NCI-H2081 treated with DMSO at 0.1 percent for 48 hours (cell line): ENCODE data around the gene NPAS3.

Source experiments
- DNase-seq: peaks from one replicate; lab custom pipeline; 2025; lab: John Stamatoyannopoulos, UW

Gene NPAS3

DNA sequence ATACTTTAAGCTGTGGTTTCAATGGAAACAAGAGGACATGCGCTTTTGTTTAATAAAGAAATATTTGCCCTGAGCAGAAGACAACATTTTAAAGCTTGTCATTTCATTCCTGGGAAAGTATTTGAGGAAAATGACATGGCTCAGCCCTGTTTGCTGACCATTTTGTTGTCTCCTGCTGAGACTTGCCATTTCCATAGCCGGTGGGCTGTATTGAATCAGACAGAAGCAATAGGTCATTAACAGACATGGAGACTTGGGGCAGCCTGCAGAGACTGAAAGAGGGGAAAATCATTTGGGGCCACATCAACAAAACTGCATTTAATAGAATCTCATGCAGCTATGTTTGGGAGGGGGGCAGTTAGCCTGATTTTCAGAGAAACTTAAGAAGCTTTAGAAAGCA is 443.0 kb downstream of the NPAS3 start:
- no peak for DNase-seq

DNA sequence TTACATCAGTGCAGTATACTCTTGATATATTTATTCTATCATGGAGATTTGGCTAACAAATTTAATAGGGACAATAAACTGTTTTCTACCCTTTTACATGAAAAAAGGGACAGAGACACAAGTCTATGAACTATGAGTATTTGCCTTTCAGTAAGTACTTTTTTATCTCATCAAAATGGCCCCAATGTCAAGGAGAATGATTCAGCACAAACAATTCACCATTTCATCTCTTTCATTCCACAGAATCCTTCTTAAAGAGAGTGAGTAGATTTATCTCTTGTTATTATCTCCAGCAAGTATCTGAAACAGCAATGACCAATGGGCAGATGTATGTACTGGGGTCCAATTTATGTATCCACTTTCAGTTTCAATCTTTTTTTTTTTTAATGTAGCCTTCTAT is 447.5 kb downstream of the NPAS3 start:
- no peak for DNase-seq

DNA sequence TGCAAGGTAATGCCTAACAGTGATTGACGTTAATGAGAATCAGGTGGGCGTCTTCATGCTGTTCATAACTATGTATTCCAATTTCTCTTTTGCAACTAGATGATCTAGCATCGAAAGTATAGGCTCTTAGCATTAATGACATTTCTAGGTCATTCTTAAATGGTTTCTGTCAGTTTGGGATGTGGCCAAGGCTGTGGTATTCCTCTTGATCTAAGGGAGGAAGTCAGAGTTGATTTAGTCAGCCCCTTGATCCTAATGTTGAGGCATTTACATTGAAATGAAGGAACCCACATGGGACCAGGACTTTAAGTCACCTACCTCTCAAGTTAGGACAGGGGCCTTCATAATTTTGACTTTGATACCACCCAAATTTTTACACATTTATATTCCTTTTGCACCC is 448.1 kb downstream of the NPAS3 start:
- no peak for DNase-seq

DNA sequence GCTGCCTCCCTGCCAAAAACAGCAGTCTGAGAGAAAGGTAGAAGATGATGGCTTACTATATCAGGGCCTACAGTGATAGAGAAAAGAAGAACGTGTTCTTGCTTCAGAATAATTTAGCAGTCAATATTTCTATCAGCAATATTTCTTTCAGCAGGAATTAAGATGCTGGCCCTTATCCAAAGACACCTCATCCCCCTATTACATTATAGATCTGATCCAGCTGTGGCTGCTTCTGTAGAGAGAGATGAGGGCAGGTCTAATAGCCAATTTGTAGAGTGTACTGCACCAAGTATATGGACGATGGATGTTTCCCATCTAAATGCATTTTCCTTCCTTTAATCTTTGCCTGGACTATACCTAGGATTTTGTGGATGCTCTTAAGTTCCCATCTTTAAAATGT is 451.7 kb downstream of the NPAS3 start:
- no peak for DNase-seq

DNA sequence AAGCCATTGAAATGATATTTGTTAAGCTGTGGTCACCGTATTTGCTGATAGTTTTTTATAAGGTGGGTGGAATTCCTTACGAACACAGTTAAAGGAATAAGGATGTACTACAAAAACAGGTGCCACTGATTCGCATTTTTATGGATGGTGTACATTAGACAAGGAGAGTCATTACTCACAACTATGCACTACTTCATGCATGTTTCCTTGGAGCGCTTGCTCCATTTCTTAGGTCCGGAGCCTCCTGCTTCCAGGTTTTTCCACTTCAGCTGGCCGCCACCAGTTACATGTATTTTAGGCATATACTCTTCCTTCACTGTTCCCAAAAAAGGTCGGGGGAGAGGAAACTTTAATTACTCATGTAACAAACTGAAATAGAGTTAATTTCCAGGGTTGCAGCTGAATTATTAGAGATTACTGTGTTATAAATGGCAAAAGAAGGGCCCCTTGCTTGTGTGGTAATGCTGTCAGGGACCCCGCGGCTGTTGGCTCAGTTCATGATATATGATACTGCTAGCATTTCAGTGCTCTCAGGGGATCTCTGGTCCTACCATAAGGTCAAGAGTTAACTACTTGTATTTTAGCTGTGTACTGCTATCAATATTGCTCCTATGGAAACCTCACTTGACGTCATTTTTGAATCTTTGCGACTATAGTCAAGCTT is 454.7 kb downstream of the NPAS3 start:
- peak; percentile 7 for DNase-seq

DNA sequence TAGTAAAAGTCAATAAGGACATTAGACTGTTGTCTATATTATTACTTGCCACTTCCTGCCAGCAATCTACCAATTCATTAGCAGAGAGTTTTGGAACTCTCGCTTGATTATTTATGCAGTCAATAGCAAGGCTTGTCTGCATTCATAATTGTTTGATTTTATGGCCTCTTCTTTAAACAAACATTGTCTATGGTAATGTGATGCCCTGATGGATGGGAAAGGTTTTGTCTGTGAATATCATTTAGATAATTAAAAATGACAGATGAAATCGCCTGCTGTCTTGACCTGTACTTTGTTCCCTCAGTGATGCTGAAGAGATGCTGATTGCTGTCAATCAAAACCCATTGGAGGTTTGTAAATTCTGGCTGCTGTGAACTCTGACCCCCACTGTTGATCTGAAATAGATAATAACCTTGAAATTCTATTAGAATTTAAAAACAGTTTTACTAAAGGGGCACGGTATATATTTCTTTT is 455.3 kb downstream of the NPAS3 start:
- no peak for DNase-seq

DNA sequence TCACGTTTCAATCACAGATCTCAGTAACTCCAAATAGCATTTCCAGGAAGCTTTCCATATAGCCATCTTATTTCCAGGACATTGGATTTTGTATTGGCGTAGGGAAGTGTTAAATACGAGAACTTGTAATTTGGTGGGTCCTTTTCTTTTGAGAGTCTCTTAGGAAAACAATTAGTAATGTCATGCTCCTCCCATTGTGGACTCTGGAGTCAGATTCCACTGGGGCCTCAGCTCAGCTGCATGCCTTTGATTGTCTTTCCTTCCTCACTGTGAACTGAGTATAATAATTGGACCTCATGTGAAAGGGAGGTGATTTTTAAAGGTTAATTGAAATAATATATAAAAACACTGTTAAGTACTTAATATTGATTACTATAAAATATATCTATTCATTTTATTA is 462.6 kb downstream of the NPAS3 start:
- DNase-seq, result no peak

DNA sequence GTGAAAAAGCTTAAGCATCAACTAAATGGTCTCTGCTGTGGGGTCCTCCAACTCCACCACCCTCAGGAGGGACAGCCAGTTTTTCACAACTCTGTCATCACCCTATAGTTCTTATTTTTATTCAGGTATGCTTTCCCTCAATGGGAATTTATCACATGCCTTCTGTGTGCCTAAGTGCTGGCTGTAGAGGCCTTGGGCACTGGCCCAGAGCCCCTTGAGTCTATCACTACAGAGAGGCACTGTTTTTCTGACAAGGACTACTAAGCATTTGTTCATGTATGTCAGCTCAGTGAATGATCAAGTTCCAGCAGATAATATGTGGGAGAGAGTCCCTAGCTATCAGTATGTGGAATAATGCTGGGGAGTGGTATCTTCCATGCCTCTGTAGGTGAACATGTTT is 463.9 kb downstream of the NPAS3 start:
- no peak for DNase-seq

DNA sequence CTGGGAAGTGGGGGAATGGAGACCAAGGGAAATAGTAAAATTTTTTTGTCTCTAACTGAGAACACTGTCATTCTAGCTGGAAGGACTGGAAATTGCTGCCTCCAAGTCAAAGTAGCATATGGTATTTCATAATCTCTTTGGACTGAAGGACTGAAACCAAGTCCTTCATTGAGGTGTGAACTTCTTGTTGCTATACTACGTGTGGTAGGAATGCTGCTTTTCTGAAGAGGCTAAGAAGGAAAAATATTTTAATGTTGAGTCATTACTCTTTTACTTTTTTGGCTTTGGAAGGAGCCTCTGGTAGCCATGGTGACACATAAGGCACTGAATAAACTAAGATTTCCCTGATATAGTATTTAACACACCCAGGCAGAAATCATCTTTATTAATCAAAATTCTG is 465.4 kb downstream of the NPAS3 start:
- no peak for DNase-seq

DNA sequence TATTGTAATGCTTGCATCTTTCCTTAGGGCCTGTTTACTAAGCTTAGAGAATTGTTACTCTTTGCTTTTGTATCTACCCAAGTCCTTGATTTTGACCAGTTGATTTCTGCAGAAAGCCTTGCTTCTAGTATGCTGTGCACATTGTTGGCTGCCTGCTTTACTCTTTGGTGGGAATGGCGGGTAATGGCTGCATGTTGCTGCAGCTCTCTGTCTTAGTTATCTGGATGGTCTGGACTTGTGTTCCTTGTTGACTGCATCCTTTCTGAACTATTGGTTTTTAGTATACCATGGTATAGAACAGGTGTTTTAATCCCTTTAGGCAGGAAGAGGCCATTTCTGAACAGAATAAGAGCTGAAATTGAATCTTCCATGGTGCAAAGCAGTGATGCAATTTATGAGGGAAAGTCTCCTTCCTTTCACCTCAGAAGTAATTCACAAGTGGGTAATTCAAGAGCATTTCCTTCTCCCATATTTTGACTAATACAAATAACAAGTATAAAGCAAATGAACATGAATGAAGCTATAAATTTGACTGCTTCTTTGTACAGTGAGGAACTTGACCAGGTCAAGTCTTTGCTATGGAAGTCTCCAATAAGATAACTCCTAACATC is 466.4 kb downstream of the NPAS3 start:
- DNase-seq, result no peak

DNA sequence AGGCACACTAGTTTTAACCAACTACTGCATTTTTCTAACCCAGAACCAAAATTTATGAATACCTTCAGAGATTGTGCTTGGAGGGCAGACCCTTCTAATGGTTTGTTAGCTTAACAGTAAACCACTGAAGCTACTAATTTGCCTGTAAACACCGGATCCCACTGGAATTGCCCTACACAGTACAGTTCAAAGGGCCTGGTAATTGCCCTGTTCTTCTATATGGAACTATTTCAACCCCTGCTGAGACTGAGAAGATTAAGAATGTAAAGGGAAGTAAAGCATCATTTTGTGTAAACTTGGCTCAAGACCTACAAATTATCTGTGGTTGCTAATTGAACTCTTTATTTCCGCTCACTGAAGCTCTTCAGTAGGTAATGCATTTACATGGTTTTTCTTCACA is 468.1 kb downstream of the NPAS3 start:
- DNase-seq, result peak; percentile 21

DNA sequence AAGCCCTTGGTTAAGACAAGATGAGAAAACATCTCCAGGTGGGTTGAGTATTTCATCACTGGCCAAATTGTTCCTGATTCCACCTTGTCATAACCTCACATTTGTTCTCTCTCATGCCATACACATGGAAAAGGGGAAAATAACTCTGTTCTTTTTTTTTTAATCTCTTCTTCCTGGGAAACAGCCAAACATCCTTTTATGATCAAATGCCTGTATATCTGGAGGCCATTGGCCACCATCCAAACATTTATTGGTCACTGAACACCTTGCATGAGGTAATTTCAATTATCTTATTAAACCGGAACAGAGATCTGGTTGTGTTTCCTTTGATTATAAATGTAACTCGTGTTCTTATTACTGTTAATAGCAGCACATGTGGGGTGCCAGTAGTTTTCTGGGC is 469.6 kb downstream of the NPAS3 start:
- DNase-seq, result no peak

DNA sequence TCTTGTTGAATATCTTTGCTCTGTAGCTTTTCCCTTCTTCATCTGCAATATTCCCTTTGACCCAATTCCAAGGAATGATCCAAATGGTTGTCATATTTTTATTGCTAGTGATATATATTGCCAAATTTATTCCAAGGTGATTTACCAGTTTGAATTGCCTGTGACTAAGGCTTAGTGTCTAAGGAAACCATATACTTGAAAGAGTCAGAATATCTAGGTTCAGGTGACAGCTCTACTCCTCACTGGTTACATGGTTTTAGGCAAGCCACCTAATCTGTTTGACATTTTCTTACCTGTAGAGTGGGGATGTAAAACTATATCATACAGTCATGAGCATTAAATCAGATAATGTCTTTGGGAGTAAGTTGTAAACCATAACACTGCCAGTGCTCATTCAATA is 473.8 kb downstream of the NPAS3 start:
- no peak for DNase-seq

DNA sequence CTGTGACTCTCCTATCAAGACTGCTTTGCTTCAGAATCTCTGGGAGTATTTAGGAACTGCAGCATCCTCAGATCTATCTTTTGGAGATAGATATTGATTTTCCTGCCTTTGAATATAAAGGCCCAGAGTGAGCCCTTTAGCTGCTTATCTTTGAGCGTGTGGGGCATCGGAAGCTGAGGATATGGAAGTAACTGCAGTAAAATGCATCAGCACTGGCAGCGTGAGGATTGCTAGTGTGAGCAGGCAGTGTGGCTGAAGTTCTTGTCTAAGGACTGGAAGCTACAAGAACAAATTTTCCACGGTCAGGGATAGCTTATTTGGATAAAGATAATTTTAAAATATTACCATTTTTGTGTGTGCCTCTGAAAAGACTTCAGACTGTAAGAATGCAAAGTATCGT is 474.7 kb downstream of the NPAS3 start:
- no peak for DNase-seq

DNA sequence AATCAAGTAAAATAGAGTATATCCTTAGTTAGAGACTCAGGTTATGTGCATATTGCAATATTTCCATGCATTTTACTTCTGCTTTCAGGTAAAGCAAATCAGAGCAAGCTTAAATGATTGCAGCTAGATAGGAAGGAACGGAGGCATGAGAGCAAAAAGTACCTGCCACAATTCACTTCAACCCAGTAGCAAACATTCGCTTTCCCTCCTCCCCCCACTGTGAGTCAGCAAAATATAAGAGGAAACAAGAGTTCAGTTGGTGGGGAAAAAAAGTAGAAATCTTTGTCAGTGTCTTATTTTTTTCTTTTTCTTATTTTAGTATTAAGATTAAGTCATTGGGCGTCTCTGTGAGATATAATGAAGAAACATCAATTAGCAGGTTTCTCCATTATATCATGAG is 475.4 kb downstream of the NPAS3 start:
- DNase-seq, result no peak

DNA sequence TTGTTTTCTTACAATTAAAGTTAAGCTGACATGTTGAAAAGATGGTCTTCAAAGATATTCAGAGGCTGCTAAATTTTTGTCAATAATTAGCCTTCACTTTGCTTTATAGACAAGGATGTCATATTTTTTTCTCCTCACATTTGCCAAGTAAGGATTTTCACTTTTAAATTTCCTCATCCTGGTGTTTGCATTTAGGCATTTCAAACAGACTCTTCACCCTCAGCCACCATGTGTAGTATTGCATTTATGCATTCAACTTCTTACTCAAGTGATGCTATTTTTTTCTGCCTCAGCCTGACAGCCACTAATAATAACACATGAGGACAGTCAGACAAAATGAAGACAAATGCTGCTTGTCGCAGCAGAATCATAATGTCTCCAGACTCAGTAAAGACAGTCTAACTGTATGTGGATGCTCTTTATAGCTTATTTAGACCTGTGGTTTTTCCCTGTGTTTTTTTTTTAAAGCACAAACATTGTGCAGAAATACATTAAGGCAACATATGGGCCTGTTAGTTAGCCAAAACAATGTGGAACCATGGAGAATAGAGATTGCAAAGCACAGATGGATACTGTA is 481.5 kb downstream of the NPAS3 start:
- DNase-seq, result no peak

DNA sequence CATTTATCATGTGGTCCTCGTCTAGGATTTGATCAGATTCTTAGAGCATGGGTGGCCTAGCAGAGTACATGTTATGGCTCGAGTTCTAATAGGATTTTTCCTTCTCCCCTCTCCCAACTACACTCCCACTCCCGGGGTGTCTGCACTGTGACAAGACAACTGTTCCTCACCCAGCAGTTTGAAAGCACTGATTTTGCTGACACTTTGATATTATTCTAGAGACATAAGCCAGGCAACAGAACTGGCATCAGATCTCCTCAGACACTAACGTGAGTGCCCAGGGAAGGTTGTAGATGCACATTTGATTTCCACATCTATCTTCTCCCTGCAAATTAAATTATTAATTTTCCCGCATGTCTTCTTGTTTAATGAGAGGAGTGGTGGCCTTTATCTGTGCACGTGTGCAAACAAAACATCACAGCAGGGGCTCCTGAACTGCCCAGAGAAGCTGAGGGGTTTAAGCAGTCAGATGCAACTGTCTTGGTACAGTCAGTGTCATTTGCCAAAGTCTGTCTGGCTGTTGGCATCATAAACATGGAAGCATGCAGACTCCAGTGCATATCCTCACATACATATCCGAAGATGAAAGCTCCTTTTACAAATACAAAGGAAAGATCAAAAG is 491.8 kb downstream of the NPAS3 start:
- DNase-seq, result no peak

DNA sequence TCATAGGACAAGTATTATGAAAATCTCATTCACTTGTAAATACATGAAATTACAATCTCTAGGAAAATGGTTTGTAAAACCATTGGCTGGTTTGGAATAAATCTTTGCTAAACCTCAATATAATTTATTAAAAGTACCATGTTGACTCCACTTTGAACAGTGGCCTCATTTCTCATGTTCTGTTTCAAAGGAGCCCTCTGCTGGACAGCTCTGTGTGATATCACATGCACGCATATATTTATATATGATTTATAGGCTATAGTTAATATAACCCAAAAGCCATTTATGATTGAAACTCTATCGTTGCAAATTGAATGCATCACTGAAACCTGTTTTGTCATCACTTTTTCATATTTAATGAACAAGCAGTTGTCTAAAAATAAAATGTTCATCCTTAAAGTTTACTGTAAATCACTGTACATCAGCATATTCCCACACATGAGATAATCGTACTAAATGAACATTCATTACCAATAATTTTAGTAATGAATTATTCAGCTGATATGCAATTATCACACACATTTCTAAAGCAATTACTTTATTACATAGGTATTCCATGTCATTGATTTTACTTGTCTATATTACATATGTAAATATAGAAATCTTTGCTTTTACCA is 493.8 kb downstream of the NPAS3 start:
- DNase-seq, result peak; percentile 15

DNA sequence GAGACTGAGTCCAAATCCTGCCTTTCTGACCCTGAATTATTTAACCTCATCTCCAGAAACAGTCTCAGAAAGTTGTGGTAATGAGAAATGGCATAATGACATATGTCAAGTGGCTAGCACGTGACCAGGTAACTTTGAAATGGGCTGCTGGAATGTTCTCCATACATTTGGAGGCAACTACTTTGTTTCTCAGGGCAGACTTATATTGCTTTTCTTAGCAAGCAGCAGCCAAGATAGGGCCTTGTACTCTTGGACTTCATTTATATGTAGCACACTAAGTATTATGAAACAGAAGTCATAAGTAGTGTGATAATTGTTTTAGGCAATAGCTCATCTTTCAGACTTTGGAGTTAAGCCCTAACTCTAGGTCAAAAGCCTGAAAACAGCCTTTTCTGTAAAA is 494.7 kb downstream of the NPAS3 start:
- DNase-seq, result no peak

DNA sequence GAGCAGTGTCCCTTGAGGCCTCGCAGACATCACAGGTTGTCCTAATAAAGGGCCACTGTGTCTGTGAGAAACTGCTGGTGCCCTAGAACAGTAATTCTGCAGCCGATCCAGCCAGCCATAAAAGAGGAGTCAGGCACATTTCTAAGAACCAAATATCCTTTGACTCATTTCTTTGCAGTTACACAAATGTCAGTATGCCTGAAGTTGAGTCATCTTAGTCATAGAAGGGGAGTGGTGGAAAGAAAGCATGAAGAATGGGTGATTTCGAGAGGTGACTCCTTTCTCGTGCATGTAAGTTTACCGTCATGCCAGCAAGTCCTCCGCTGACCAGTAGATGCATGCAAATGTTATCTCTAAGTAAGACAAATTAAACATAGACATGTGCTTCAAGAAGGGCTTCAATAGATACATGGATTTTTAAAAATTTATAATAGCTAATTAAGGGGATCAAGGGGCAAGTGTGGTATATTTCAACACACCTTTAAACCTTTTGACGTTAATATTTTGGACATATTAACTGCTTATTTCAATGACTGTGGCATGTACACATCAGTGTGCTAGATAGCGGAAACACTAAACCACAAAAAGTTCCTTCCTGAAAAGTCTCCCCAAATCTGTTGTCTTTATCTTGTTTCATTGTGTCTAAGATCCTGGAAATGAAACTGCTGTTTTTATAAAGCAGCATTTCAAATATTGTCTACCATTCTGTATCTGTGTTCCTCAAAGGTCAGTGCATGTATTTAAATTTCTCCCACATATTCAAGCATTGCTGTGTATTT is 497.4 kb downstream of the NPAS3 start:
- no peak for DNase-seq

DNA sequence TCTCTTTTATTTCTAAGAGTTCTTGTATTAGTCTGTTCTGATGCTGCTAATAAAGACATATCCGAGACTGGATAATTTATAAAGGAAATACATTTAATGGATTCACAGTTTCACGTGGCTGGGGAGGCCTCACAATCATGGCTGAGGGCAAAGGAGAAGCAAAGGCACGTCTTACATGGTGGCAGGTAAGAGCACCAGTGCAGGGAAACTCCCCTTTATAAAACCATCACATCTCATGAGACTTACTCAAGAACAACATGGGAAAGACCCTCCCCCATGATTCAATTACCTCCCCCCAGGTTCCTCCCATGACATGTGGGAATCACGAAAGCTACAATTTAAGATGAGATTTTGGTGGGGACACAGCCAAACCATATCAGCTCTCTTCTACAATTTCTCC is 503.0 kb downstream of the NPAS3 start:
- no peak for DNase-seq

DNA sequence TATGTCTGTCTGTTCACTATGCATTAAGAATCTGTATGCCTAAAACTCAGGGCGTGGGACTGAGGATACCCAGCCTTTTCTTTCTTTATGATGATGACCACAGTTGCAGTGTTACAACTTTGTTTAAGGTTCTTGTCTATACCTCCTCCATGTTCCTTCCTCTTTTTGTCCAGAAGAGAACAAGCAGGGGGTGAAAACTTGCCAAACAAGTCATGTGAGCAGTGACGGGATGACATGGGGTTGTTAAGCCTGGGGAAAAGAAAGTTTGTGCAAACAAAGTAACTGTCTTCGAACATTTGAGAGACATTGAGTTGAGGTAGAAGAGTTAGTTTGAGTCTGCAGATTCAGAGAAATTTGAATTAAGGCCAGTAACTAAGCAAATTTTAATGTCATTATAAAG is 505.5 kb downstream of the NPAS3 start:
- DNase-seq, result no peak
